Measurements from ENCODE around the gene KCNJ10.

The KCNJ10 gene

DNA sequence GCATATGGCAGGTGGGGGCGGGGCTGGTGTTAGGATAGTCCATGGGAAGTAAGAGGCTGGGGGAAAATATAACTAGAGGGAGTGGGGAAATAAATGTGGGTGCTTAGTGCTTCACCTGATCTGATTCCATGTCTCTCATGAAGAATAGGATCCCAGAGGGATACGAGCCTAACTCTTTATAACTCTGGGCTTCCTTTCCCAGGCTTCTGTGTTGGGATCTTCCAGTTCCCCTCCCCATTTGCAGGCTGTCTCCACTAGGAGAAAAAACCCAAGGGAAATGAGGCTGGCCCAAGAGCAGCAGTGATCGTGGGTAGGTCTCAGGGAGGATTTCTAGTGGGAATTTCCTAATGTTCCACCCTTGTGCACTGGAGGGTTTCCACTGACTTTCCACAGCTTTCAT lies 13.0 kb upstream of the KCNJ10 start:
- no peak for DNase-seq

DNA sequence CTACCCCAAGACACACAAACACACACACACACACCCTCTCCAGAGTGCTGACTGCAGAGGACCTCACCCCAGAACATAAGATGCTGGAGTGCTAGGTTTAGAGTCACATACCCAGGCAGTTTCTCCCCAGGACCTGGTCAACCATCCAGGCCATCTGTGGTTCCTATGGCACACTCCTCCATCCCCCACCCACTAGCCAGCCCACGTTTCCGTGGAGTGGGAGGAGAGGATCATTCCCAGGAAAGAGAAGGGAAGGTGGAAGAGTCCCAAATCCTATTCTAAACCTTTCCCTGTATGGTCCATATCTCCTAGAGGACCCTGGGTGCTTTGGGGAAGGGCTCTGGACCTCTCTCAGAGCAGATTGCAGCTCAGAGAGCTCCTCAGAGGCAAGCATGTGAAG lies 12.5 kb upstream of the KCNJ10 start:
- DNase-seq = no peak

DNA sequence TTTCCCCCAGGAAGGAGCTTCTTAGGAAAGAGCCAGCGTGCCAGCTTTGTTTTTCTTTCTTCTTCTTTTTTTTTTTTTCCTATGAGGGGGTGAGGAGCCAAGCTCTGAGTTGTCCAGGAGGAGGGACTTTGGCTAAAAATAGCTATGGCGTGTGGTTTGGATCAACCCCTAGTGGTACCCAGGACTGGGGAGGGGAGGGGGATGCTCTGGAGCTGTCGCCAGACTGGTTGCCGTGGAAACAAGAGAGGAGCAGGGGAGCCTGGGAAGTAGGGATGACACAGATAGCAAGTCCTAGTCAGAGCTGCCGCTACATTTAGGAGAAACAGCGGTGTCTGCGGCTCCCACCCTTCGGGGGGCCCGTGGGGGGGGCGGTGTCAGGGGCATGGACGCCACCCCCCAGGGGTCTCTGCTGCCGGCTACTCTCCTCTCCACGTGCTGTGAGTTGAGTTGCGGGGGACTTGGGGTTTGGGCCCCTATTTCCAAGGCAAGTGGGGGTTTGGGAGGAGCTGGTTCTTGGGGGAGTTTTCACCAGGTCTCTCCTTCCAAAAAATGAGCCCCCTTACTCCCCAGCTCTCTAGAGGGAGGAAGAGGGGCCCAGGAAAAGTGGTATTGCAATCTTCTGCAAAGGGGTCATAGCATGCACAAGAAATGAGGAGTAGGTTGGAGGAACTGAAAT lies 11.4 kb upstream of the KCNJ10 start, which contains the start of gene KCNJ9:
TSS of gene KCNJ9 (plus strand) at position 278 of the 676 bp plus-strand sequence. CDS start 2,493 bp downstream, outside the sequence.
- DNase-seq = no peak

DNA sequence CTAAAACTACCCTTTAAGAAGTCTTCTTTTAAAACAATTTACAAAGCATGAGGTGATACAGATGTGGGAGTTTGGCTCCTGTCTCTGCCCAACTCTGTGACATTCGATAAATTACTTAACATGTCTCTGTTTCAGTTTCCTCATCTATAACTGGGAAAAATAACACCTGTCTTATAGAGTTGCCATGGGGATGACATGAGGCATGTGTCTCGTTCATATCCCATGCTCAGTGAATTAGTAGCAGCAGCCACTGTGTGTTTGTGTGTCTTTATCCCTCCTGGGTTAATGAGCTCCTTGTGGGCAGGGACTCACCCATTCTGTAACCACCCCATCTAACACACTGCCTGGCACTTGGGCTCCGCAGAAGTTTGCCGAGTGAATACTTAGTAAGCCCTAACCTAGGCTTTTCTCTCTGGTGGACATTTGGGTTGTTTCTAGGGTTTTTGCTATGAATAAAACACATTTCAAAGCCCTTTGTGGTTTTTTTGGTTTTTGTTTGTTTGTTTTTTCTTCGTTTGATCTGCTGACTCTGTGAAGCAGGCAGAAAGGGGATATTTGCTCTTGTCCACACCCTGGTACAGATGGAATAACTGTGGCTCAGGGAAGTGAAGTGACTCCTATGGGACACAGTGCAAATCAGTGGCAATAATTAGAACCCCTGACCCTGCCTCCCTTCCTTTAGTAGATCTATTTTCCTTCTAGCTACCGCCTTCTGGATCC lies 10.6 kb upstream of the KCNJ10 start:
- peak in 1 of 2 experiments; percentile 17 for DNase-seq

DNA sequence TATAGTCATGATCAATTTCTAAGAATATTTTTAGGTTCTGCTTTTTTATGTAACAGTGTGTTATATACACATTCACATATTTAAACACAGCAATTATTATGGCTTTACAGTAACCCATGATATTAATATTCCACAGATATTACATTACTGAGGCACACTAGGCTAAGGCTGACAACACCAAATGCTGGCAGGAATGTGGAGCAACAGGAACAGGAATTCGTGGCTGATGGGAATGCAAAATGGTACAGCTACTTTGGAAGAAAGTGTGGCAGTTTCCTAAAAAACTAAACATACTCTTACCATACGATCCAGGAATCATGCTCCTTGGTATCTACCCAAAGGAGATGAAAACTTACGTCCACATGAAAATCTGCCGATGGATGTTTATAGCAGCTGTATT lies 9.5 kb upstream of the KCNJ10 start:
- DNase-seq = no peak

DNA sequence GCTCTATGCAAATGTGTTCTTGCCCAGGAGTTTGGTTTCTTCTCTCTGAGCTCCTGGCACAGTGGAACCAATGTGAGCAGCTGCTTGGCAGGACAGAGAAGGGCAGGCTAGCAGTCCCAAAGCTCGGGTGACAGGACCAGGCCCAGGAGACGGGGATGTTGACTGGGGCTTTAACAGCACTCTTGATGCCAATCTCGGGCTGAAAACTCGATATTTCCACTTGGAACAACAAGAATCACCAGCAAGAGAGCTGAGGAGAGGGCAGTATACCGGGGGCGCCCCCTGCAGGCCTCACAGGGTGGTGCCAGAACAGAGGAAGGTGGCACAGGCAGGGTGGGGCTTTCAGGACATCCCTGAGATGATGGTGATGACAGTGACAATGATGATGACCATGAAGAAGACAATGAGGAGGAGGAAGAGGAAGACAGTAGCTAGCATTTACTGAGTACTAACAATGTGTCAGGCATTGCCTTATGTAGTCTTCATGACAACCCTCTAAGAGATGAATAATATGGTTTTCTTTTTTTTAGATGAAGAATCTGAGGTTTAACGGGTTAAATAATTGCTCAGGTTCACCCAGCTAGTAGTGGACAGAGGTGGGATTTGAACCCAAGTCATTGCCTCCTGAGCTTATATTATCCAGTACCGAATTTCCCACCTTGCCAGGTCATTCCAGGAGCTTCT lies 8.7 kb upstream of the KCNJ10 start:
- peak; percentile 33 to 41 for DNase-seq

DNA sequence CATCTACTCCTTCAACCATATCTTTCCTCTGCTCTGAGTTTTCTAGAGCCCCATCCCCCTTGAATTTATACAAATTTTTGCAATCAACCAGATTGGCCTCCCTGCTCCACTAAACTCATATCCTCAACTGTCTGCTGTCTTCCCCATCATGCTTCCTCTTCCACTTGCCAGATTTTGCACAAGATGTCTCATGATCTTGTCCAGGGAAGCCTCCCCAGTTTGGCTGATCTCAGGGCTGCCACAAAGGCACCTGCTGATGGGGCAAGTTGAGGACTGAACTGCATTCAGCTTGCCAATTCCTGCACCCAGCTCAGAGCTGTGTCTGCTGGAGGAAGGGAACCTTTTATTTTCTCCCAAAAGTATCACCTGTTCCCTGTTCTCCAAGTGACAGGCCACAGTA lies 7.5 kb upstream of the KCNJ10 start:
- no peak for DNase-seq

DNA sequence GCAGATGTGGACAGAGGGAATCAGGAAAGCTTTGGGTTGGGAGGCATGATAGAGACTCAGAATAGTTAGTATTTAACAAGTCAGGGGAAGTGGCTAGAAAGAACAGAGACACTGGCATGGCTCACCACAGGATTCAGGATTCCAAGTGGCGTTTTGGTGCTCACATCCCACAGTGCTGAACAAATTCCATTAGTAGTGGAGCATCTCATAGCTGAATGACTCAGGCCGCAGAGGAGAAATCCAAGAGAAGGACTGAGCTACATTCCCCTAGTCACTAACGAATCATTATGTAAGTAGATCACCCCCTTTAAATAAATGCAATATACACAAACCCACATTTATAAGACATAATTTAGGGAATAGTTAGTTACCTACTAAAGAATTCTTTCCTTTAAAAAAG lies 6.3 kb upstream of the KCNJ10 start:
- DNase-seq = no peak

DNA sequence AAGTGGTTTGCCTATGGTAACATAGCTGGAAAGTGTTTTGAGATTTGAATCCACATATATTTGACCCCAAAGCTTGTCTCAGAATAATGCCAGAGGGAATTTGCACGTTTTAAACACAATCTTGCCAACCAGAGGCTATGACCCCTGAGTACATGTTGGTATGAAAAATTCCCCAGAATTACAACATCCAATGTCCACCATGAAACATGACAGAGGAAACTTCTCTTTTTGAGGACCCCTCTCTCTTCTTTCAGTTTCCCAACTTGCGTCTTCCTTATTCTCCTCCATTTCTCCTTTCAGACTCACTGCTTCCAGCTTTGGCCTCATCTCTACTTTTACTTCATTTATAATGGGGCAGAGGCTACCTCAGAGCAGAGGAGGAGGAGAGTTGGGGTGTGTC lies 5.9 kb upstream of the KCNJ10 start:
- no peak for DNase-seq

DNA sequence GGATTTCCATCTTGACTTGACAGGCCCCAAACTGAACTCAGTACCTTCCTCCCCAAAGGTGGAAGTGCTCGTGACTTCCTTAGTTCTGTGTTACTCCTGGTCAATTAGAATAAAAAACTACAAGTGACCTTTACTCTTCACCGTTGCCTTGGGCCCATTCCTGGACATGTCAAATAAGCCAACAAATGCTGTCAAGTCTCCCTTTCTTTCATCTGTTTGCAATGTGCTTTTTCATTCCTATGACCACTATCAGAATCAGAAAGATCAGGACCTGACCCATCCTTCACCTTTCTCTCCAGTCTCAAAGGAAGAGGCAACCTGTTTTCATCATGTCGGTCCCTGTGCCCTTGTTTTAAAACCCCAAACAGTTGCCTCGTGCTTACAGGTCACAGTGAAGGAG lies 4.9 kb upstream of the KCNJ10 start:
- DNase-seq = no peak

DNA sequence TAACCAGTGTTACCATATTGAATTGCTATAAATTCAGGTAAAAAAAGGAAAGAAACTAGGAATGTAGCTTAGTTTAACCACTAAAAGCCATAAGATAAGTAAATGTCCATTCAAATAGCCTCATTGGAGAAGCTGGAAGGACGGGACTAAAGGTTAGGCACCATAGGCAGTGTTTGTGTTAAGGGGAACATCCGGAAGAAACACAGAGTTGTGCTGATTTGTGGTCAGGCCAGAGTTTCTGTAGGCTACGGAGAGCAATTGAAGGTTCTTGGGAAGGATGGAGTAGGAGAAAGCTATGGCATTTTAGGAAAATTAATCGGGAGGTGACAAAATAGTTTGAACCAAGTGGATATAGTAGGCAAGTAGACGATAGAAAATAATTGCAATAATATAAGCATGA lies 1.3 kb upstream of the KCNJ10 start:
- DNase-seq = no peak

DNA sequence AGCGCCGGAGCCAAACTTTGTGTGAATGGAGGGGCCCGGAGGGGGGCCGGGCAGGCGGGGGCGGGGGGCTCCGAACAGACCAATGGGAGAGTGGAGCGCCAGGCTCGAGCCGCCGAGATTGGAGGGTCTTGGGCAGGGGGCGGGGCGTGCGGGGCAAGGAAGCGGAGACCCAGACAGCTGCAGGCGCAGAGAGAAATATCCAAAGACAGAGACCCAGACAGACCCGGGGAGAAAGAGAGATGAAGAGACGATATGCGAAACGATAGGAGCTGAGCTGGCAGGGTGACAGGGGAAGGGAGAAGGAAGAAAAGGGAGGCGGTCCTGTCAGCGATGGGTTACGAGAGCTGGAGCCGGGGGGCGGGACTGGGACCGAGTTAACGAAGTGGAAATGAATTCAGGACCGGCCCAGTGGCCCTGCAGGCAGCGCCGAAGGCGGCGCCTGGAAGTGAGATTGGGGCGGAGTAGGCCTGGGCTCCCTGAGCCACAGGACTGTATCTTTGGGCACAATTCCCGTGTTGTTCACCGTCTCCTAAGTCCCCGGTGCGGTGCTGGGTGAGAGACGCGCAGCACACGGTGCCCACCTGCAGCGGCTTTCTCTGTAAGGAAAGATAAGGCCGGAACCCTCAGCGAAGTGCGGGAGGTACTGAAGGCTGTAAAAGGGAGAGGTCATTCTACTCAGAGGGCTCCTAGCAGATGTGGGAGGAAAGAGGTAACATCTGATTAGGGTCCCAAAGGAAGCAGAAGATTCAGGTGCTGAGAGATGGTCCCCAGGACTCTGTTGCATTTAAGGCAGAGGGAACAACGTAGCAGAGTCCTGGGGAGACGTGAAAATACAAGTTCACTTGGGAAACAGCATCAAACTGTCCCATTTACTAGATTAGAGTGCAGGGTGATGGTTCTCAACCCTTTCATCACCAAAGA lies 543 bp upstream of the KCNJ10 start:
- peak; percentile 40 to 68 for DNase-seq

DNA sequence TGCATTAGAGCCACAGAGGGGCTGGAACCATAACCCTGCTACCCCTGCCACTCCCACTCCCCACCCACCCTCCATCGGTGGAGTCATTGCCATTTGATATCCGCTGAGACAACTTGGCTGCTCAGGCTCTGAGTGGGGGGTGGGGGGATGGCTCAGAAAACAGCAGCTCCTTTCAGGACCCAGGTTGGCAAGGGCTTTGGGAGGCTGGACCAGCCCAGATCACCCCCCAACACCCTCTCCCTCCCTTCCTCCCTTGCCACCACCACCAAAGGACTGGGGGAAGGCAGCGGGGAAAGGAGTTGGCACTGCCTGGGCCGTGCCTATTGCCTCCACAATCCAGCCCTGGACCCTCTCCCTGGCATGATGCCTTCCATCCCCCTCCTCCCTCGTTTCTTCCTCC lies 1.7 kb downstream of the KCNJ10 start:
- no peak for DNase-seq

DNA sequence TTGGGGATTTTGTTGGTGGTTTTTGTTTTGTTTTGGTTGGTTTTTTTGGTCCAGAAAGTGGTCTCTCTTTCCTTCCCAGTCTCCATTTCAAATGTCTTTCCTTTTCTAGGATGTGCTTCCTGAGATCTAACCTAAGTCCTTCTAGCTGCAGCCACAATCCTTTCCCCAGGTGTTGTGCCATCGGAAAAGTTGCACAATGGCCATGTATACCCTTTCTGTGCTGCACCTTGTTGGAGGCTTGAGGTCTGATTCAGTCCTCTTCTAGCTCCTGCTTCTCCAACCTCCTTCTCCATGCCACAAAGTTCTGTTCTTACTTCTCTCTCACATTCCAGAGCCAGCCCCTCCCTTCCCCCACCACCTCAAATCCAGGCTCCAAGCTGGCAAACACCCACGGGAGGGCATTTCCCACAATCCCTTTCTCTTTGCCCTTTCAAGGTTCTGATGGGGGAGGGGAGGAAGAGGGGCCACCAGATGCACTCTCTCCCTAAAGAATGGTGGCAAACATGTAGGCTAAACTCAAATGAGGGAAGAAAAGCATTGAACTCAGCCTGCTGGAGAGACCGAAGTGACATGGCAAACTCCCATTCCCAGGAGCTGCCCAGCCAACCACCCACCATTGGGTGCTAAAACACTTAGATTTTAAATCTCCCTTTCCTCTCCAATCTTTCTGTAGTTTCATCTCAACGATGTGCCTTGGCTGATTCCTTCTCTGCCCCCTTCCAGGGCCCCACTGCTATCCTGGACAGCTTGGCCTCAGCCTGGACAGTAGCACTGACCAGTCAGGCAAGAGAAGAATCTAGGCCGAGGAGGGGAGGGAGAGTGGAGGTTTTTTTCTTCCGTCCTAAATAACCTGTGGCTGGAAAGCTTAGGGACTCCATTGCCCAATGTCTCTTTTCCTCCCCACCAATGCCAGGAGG lies 2.9 kb downstream of the KCNJ10 start:
- no peak for DNase-seq

DNA sequence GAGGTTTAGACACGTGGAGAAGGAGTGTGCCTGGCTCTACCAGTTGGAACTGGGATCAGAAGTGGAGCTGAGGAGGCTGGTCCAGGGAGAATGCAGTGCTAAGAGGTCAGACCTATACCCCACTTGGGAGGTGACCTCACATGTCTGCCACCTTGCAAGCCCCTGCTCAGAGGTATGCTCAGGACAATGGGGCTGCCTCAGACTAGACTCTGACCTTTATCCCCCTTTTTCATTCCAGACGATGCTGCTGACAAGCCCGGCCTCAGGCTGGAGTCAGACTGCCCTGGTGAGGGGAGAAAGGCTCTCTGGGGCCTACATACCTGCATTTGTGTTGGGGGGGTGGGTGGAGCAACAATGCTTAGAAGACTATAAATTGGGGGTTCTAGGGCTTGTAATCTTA lies 5.2 kb downstream of the KCNJ10 start:
- no peak for DNase-seq

DNA sequence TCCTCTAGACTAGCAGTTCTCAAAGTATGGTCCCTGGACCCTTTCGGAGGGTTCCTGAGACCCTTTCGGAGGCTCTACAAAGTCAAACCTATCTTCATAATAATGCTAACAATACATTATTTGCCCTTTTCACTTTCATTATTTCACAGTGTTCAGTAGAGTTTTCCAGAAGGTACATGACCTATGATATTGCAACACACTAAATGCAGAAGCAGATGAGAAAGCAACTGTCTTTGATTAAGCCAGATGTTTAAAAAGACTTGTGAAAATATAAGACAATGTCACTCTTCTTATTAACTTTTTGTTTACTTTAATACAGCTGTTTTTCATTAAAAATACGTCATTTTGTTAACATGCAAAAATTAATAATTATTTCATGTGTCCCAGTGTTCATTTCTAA lies 5.8 kb downstream of the KCNJ10 start:
- no peak for DNase-seq

DNA sequence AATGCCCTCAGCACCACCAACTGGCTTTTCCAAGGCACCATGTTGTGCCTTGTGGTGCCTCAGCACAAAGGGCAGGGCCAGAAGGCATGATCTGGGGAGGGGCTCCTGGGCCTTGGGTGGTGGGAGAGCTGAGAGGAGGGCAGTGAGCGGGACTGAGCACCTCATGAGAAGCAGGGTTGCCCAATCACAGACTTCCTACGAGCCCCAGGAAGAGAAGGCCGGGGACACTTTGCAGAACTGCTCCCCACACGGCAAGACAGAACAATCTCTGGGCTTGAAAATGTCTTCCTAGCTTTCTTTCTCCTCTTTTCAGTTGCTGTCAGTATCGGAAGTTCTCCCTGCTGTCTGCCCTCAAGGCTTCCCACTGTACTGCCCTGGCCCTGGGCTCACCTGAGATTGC lies 6.8 kb downstream of the KCNJ10 start:
- no peak for DNase-seq

DNA sequence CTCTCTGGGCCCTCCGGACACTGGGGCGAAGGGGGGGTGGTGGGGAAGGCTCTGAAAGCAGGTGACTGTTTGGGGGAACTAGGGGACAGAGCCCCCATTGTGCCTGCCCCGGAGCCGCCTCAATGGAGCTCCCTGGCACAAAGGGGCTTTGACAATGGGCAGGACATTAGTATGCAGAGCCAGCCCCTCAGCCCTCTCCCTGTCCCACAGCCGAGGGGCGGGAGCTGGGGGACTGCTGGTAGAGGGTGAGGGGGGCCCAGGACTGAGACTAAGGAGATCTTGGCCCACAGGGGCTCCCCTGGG lies 7.8 kb downstream of the KCNJ10 start:
- no peak for DNase-seq

DNA sequence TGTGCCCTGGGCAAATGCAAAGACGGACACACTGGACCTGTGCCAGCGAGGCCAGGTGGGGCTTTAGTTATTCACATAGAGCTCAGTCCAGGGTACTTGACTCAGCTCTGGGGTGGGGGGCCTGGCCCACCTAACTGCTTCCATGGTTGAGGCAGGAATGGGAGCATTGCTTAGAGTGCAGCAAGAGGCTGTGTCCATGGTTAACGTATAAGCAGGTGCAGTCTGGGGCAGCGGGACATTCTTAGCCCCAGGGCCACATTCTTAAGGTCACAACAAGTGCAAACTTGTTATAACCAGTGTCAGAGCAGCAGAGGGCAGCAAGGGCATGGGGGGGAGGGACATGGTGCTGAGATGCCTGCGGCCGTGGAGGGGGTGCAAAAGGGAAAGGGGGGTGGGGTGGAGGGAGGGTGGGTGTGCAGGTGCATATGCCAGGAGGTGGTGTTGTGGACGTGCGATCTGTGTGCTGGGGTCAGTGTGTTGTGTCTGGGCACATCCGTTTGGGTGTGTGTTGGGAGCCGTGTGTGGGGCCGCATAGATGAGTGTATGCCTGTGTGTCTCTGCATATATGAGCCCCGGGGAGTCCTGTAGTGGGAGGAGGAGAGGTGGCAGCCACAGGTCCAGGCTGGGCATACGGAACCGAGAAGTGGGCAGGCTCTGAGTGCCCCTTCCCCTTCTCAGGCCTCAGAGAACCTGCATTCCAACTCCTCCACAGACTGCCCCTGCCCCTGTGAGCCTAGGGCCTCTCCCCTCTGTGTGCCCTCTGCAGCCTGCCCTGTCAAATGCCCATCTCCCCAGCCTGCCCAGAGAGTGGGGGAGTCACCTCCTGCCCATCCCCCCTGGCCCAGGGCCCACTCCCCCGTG lies 8.4 kb downstream of the KCNJ10 start:
- no peak for DNase-seq

DNA sequence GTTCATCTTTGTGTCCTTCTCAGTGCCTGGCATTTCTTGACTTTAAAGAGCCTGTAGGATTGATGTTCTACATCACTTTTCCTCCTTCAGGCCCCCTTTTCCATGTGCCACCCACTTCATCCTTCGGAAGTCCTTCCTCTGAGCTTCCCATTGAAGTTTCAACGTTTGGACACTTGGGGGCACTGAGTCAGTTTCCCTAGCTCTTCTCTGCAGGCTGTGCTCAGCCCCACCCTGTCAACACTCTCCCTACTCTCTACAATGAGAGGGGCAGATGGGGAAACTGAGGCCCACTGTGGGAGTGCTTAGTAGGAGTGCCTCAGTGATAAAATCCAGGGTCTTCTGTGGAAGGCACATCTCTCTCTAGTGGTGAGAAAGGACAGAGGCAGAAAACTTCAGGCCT lies 11.9 kb downstream of the KCNJ10 start:
- DNase-seq = no peak

DNA sequence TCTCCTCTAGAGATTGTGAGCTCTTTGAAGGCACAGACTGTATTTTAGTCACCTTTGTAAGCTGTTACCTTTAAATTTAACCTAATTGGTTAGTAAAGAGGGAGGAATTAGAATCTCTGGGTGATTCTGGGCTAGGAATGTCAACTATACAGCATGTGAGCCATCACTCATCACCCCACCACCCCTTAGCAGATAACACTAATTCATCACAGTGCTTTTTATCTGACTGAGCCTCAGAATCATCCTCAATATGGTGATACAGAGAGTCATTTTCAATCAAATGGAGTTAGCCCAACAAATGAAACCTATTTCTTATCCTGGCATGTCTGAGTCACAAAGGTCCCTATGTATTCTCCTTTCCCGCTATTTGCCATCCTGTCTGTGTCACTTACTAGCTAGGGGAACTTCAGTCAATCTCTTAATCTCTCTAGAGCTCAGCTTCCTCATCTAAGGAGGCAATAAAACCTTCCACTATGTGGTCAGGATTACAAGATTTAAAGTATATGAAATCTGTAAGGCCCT lies 13.3 kb downstream of the KCNJ10 start:
- DNase-seq = no peak
